Duodenal mucosa (tissue), 2 donors: ENCODE results near the gene FLT3LG.

Experiments used
- H3K27ac ChIP-seq: one replicate; pipeline ENCODE4 v1.7.0; 2013; ENCODE audit warnings: low read depth, low read length
- H3K27me3 ChIP-seq, 2 donors: one replicate each; pipeline ENCODE4 v1.7.0; 2013; ENCODE audit warnings: low read length in 2 of 2, control low read depth in 1 of 2; ENCODE audit not compliant: insufficient read depth in 2 of 2, control insufficient read depth in 1 of 2
- H3K36me3 ChIP-seq, 2 donors: one replicate each; pipeline ENCODE4 v1.7.0; 2013; ENCODE audit warnings: low read length in 2 of 2, control low read depth in 1 of 2; ENCODE audit not compliant: insufficient read depth in 2 of 2, control insufficient read depth in 1 of 2
- H3K4me1 ChIP-seq, 2 donors: one replicate each; pipeline ENCODE4 v1.7.0; 2013; ENCODE audit warnings: low read length in 2 of 2, control low read depth in 1 of 2; ENCODE audit not compliant: insufficient read depth in 2 of 2, control insufficient read depth in 1 of 2
- H3K4me3 ChIP-seq, 2 donors: one replicate each; pipeline ENCODE4 v1.7.0; 2013; ENCODE audit warnings: low read length in 2 of 2, low read depth in 1 of 2
- H3K9ac ChIP-seq, 2 donors: one replicate each; pipeline ENCODE4 v1.7.0; 2013; ENCODE audit warnings: low read length in 2 of 2, low read depth in 1 of 2
- H3K9me3 ChIP-seq, 2 donors: one replicate each; pipeline ENCODE4 v1.7.0; 2013; ENCODE audit warnings: low read length in 2 of 2, control low read depth in 1 of 2; ENCODE audit not compliant: control insufficient read depth in 1 of 2

Gene FLT3LG, protein sequence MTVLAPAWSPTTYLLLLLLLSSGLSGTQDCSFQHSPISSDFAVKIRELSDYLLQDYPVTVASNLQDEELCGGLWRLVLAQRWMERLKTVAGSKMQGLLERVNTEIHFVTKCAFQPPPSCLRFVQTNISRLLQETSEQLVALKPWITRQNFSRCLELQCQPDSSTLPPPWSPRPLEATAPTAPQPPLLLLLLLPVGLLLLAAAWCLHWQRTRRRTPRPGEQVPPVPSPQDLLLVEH

DNA sequence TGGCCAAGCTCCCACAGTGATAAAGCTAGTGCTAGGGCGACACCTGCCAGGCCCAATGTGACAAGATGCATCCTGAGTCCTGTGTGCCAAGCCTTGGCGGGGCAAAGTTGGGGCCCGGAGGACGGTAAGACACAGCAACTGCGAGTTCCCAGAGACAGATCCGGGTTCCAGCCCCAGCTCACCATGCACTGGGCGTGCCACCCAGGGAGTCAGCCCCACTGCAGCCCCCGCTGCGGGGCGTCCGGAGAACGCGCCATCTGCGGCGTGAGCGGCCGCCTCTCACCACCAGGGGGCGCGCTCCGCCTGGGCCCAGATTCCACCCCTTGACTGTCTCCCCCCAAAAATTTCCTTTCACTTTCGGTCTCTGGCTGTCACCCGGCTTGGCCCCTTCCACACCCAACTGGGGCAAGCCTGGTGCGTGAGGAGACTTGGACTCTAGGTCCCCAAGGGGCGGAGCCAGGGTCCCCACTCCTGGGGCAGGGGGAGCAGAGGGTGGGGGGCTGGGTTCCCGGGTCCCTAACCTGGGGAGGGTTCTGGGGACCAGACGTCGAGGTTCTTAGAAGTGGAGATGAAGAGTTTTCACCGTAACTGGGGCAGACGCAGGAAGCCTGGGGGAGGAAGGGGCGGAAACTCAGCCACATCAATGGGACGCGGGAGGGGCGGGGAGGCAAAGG lies at the start of gene FLT3LG:
Gene FLT3LG (plus strand): TSS at position 348 of the 674 bp plus-strand sequence. CDS start 425 bp downstream, outside the sequence.
- Histone ChIP-seq H3K4me1 (peaks cover 8 to 13% of the 10 kb centered on the region in 2 donors), H3K27ac (peak within 1 kb of the TSS; percentile 73), H3K4me3 (peak within 1 kb of the TSS; percentile 67 to 81)

DNA sequence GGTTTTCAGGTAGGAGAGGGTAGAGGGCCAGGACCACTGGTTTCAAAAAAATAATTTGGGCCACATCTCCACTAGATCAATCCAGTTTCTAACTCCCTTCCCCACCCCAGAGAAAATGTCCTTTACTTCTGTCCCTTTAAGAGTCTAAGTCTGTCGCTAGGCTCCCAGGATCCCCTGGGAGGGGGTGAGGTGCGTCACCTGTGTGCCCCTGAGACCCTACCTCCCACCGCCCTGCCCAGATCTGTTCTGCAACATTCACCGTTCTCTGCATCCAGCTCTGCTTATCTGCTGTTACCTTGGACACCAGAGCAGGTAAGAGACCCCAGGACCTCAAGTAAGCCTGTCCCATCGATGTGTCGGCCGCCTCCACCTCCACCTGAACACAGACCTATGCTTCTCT lies 48.8 kb upstream of the FLT3LG start, which contains the start of gene GFY:
Gene GFY (plus strand): TSS at position 211 of the 400 bp plus-strand sequence. CDS start 1,043 bp downstream, outside the sequence.
- Histone ChIP-seq H3K4me1 (peaks cover 0 to 11% of the 10 kb centered on the region in 2 donors), H3K9ac (no peak within 1 kb of the TSS), H3K4me3 (no peak within 1 kb of the TSS), H3K9me3 (no peaks in the 10 kb centered on the region), H3K27ac (no peak within 1 kb of the TSS), H3K27me3 (peaks cover 87 to 96% of the 10 kb centered on the region in 2 donors), H3K36me3 (no peaks in the 10 kb centered on the region)

More for the DNA sequence above, at the start of gene FLT3LG:
- H3K9me3 ChIP-seq = no peaks in the 10 kb centered on the region
- H3K9ac ChIP-seq = peak within 1 kb of the TSS; percentile 60 to 82
- H3K27me3 ChIP-seq = no peaks in the 10 kb centered on the region
- H3K36me3 ChIP-seq = peaks cover 0 to 7% of the 10 kb centered on the region in 2 donors

DNA sequence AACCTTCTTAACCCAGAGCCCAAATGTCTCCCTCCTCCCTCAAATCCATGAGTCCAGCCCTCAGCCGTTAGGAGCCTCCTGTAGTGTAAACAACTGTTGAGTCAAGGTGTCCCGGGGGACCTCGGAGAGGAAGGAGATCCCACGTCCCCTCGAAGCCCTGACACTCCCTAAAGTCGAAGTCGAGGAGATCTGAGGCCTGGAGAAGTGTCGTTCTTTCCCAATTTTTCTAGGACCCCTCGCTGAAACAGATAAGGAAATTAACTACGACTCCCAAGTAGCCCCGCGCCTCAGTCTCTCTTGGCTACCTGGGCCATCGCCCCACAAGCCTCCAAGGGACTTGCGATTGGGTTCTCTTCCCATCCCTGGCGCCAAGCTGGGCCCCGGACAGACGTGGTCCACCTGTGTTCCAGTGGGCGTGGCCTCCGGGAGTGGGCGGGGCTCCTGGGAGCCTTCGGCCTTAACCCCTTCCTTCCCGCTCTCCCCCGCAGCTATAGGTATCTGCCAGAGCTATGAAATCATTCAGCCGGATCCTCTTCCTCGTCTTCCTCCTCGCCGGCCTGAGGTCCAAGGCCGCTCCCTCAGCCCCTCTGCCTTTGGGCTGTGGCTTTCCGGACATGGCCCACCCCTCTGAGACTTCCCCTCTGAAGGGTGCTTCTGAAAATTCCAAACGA lies 48.0 kb upstream of the FLT3LG start:
- no peaks in the 10 kb centered on the region for H3K9me3 ChIP-seq
- peaks cover 87 to 96% of the 10 kb centered on the region in 2 donors for H3K27me3 ChIP-seq
- H3K4me1 ChIP-seq = peaks cover 0 to 10% of the 10 kb centered on the region in 2 donors

DNA sequence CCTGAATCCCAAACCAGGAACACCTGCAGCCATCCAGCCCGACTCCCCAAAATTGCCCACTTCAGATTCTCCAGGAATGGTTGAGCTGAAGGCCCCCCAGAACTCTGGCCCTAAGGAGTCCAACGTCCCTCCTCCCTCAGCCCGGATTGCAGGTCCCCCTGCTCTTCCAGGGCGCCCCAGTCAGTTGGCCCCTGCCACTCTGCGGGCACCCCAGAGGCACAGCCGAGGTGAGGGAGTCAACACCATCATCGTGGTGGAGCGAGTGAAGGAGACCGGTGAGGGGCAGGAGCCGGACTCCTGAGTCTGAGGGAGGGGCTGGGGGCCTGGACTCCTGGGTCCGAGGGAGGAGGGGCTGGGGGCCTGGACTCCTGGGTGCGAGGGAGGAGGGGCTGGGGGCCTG lies 46.7 kb upstream of the FLT3LG start:
- Histone ChIP-seq H3K36me3 (no peaks in the 10 kb centered on the region), H3K9me3 (no peaks in the 10 kb centered on the region), H3K9ac (no peak overlapping the region), H3K27me3 (peaks cover 87 to 95% of the 10 kb centered on the region in 2 donors), H3K4me3 (no peak overlapping the region), H3K27ac (no peak overlapping the region), H3K4me1 (peaks cover 0 to 4% of the 10 kb centered on the region in 2 donors)

More for the DNA sequence above, 48.0 kb upstream of the FLT3LG start:
- H3K36me3 ChIP-seq = no peaks in the 10 kb centered on the region
- no peak overlapping the region for H3K4me3 ChIP-seq
- no peak overlapping the region for H3K9ac ChIP-seq
- H3K27ac ChIP-seq = no peak overlapping the region

DNA sequence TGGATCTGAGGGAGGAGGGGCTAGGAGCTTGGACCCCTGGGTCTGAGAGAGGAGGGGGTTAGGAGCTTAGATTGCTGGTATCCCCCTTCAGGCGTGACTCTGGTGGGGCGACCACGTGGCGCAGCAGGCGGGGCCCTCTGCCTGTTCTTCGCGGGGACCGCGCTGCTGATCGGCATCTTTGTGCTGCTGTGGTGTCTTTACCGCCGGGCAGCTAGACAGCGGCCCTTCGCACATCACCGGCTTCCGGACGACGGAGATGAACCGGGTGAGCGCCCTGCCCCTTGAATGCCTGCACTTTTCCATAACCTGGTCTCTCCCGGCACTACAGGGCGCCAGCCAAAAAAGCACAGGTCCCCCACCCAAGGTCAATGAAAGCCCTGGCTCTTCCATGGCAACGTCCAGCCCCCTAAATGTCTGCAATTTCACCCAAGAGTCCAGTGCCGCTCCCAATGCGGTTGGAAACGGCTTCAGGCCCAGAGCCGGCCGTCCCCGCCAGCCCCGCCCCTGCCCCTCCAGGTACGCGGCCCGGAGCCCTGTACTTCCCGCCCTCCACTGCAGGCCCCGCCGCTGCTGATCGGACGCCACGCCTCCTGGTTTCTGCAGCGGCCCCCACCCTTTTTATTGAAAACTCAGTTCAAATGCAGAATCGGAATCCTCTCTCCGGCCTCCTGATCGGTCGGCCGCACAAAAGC lies 46.0 kb upstream of the FLT3LG start:
- no peaks in the 10 kb centered on the region for H3K36me3 ChIP-seq
- no peak overlapping the region for H3K9ac ChIP-seq
- H3K27ac ChIP-seq = no peak overlapping the region
- H3K27me3 ChIP-seq = peaks cover 87 to 95% of the 10 kb centered on the region in 2 donors
- H3K9me3 ChIP-seq = no peaks in the 10 kb centered on the region
- peaks cover 0 to 4% of the 10 kb centered on the region in 2 donors for H3K4me1 ChIP-seq
- H3K4me3 ChIP-seq = peak overlapping the region in 1 of 2 donors; percentile 15

DNA sequence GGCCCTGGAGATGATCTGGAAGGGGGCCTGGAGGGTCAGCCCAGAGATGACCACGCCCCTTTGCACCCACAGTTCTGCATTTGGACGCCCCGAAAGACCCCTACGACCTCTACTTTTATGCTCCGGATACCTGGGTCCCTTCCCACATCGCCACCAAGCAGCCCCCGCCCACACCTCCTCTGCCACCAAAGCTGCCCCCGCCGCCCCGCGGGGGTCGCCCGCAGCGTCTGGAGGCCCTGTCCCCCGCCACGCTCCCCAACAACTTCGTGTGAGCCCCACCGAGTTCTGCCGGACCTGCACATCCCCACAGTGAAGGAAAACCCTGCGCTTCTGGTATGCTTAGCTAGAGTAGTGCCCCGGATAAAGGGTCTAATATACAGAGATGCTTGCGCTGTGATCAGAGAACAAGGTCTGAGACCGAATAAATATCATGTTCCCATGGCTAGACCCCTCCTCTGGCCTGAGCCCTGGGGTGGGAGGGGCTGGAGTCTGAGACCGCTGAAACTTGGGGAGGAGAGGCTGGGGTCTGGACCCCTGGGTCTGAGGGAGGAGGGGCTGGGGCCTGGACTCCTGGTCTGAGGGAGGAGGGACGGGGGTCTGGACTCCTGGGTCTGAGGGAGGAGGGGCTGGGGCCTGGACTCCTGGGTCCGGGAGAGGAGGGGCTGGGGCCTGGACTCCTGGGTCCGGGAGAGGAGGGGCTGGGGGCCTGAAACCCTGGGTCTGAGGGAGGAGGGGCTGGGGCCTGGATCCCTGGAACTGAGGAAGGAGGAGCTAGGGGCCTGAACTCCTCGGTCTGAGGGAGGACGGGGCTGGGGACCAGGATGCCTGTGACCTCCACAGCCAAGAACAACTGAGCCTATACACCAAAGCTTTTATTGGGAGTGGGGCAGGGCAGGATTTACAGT lies 45.2 kb upstream of the FLT3LG start:
- peaks cover 0 to 4% of the 10 kb centered on the region in 2 donors for H3K4me1 ChIP-seq
- H3K4me3 ChIP-seq = no peak overlapping the region
- no peaks in the 10 kb centered on the region for H3K9me3 ChIP-seq
- no peaks in the 10 kb centered on the region for H3K36me3 ChIP-seq
- H3K27me3 ChIP-seq = peaks cover 87 to 95% of the 10 kb centered on the region in 2 donors
- H3K27ac ChIP-seq = no peak overlapping the region
- H3K9ac ChIP-seq = no peak overlapping the region

DNA sequence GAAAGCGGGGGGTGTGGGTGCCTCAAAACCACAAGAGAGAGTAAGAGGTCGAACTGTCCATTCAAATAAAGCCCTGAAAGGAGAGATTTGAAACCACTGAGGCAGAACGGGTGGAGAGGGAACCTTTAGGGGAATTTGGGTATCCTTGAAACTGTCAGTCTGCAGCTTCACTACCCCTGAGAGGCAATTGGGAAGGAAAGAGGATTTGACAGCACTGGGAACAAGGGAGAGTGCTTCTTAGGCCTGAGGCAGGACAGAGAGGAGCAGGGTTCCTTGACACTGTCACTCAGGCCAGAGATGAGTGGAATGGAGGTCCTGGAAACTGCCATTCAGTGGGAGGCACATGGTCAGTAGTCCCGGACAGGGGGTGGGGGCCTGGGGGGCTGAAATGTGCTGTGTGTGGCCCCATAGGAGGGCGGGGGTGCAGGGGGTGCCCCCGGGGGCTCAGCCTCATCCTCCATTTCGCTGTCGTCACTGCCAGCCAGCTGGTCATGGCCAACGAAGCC lies 43.8 kb upstream of the FLT3LG start:
- Histone ChIP-seq H3K9me3 (no peaks in the 10 kb centered on the region), H3K27ac (no peak overlapping the region), H3K4me1 (peaks cover 0 to 4% of the 10 kb centered on the region in 2 donors), H3K4me3 (no peak overlapping the region), H3K9ac (no peak overlapping the region), H3K36me3 (no peaks in the 10 kb centered on the region), H3K27me3 (peaks cover 89 to 92% of the 10 kb centered on the region in 2 donors)

DNA sequence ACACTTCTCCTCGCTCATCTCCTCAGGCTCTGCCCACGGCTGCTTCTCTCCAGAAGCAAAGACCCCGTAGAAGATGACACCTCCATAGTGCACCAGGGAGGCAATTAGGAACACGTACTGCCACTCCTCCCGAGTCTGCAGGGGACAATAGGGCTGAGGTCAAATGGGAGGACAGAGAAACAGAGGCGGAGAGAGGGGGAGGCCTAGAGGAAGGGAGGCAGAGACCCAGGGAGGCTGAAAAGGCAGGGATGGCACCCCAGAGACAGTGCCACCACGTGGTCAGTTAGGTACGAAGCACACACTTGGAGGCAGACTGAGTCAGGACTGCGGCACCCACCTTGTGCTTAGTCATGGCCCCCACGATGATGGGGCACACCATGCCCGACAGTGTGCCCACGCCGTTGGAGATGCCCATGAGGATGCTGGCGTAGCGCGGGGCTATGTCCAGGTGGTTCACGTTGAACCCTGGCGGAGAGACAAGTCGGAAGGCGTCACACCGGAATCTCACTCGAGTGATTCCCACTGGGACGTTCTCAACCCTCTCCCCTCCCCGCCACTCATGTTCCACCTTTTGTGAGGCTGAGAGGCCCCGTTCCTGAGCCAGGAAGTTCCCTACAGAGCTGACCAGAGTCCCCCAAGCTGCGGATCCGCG lies 43.2 kb upstream of the FLT3LG start:
- peaks cover 87 to 91% of the 10 kb centered on the region in 2 donors for H3K27me3 ChIP-seq

More for the DNA sequence above, 43.2 kb upstream of the FLT3LG start:
- H3K27ac ChIP-seq = no peak overlapping the region
- no peaks in the 10 kb centered on the region for H3K36me3 ChIP-seq
- H3K4me3 ChIP-seq = no peak overlapping the region
- H3K9me3 ChIP-seq = no peaks in the 10 kb centered on the region
- H3K4me1 ChIP-seq = peaks cover 0 to 4% of the 10 kb centered on the region in 2 donors
- no peak overlapping the region for H3K9ac ChIP-seq
